Activated naive CD8-positive, alpha-beta T cell treated with anti-CD3 and anti-CD28 coated beads, Interleukin-2, amount 10 ng/mL, durations not matched to agents 7 days and 5 days (primary cell): Measurements from ENCODE around the gene OR52W1. TPM values are rescaled to one million over a fixed set of nuclear protein-coding genes. Genes with fewer than 3 reads are reported as not detected.

ENCODE experiments used
- ATAC-seq: fragments of 150-1000 bp; cut with Tn5 transposase; one replicate; pipeline ENCODE4 v1.10.0; 2021; ENCODE audit warnings: low read depth, moderate library complexity
- POLR2A ChIA-PET: fragments of 350-600 bp; sonication (Branson Sonifier 250); formaldehyde crosslinking; loops from one replicate; lab custom pipeline; 2021; ENCODE audit warnings: antibody characterized with exemption; lab: Charles Lee
- DNase-seq: peaks from one replicate; pipeline ENCODE4 v3.0.0; 2021
- H3K27ac Mint-ChIP-seq: one replicate; pipeline ENCODE4 v1.8.0; 2022; ENCODE audit warnings: mild to moderate bottlenecking, mixed read lengths
- H3K27me3 Mint-ChIP-seq: one replicate; pipeline ENCODE4 v1.8.0; 2022; ENCODE audit warnings: mild to moderate bottlenecking, moderate library complexity, mixed read lengths
- H3K36me3 Mint-ChIP-seq: one replicate; pipeline ENCODE4 v1.8.0; 2021; ENCODE audit warnings: mild to moderate bottlenecking, mixed read lengths
- H3K4me1 Mint-ChIP-seq: one replicate; pipeline ENCODE4 v1.8.0; 2021; ENCODE audit warnings: mixed read lengths
- H3K4me3 Mint-ChIP-seq: one replicate; pipeline ENCODE4 v1.8.0; 2022; ENCODE audit warnings: mild to moderate bottlenecking, moderate library complexity, mixed read lengths
- H3K9me3 Mint-ChIP-seq: one replicate; pipeline ENCODE4 v1.8.0; 2021; ENCODE audit warnings: mixed read lengths
- total RNA-seq, 2 experiments: library from RNA; stranded (reverse); gene quantifications; one replicate each; pipeline ENCODE4 v1.2.3, GENCODE V29; 2021

OR52W1 gene
- total RNA-seq, 2 experiments from 2014 or later, result not detected

DNA sequence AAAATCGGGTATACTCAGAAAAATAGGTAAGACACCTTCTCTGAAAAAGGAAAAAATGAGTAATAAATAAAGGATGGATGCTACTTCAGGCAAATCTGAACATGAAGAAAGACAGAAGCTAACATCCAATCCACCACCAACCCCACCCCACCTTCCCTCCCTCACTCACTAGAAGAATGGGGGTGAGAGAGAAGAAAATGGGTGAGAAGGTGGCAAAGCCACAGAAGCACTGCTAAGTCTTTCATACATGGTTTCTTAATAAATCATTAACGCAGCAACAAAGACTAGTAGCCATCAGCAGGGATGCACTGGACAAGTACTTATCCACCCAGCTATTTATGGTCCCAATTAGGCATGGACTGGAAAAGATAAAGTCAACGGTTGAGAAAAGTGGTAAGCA lies 29.5 kb downstream of the OR52W1 start:
- Mint-ChIP-seq H3K4me3 (no peak overlapping the region), H3K27ac (no peak overlapping the region), H3K4me1 (peaks cover 32% of the 10 kb centered on the region), H3K36me3 (peaks cover 15% of the 10 kb centered on the region), H3K9me3 (no peaks in the 10 kb centered on the region), H3K27me3 (no peaks in the 10 kb centered on the region)
- POLR2A ChIA-PET, result no interaction called here
- ATAC-seq (no peak), DNase-seq (no peak)

DNA sequence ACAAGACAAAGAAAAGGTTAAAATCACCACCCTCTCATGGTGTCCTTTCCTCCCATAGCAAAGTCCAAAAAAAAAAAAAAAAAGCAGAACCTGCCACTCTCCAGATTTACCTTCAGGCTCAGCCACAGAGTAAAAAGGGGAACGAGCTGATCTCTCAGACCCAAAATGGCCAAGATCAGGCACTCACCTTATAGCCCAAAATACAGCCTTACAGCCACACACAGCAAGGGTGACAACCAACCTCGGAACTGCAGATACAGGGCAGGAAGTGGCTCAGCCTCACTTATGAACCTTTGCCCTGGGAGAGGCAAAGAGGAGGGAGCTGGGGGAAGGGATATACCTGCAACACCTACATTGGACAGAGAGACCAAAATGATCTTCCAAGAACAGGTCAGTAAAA lies 30.9 kb downstream of the OR52W1 start:
- no peaks in the 10 kb centered on the region for H3K9me3 Mint-ChIP-seq
- no peaks in the 10 kb centered on the region for H3K27me3 Mint-ChIP-seq
- H3K27ac Mint-ChIP-seq, result peak overlapping the region; percentile 66
- ATAC-seq (peak; percentile 13), DNase-seq (no peak)
- peaks cover 36% of the 10 kb centered on the region for H3K4me1 Mint-ChIP-seq
- POLR2A ChIA-PET, result interaction anchor here (0.7 to 1.4 kb wide), 7 partner anchors 18 to 1408 kb away, joined by 3 to 5 read pairs (median 4); partner anchors contain the start of genes CAVIN3 and TRIM22
- H3K4me3 Mint-ChIP-seq, result peak overlapping the region; percentile 69
- H3K36me3 Mint-ChIP-seq, result peaks cover 18% of the 10 kb centered on the region

DNA sequence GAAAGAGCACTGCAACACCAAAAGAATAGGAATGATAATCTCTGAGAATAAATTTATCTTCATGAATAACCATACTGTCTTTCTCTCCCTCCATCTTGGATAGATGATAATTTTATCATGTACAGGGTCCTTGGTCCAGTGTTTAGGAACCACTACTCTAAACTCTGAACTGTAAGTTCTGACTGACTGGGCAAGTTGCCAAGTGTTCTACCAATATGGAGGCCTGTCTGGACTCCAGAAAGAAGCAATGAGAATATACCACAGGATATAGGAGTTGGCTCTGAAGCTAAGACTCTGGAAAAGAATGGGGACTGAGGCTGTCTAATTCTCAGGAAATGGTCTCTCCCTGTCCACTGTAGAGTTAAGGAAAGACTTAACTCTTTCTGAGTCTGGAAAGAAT lies 33.9 kb downstream of the OR52W1 start:
- DNase-seq (no peak), ATAC-seq (no peak)
- POLR2A ChIA-PET, result no interaction called here
- Mint-ChIP-seq H3K4me1 (peaks cover 28% of the 10 kb centered on the region), H3K4me3 (peak overlapping the region; percentile 16), H3K36me3 (peaks cover 13% of the 10 kb centered on the region), H3K27me3 (no peaks in the 10 kb centered on the region), H3K27ac (no peak overlapping the region), H3K9me3 (no peaks in the 10 kb centered on the region)

DNA sequence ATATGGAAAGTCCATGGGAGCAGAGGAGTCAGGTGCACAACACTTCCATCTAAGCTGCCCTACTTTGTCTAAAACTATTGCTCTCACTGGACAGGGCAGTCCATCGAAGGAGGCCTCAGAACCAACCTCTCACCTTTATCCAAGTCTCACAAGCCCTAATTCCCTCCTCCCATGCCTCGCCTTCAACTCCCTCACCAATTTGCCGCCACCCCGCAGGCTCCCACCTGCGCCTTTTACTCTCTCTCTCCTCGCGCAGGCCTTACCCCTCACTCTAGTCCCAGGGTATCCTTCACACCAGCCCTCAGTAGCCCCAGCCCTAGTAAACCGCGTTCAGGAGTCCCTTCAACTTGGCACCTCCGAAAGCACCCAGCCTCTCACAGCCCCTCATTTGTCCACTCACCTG lies 35.0 kb downstream of the OR52W1 start:
- DNase-seq, result no peak
- peaks cover 28% of the 10 kb centered on the region for H3K4me1 Mint-ChIP-seq

DNA sequence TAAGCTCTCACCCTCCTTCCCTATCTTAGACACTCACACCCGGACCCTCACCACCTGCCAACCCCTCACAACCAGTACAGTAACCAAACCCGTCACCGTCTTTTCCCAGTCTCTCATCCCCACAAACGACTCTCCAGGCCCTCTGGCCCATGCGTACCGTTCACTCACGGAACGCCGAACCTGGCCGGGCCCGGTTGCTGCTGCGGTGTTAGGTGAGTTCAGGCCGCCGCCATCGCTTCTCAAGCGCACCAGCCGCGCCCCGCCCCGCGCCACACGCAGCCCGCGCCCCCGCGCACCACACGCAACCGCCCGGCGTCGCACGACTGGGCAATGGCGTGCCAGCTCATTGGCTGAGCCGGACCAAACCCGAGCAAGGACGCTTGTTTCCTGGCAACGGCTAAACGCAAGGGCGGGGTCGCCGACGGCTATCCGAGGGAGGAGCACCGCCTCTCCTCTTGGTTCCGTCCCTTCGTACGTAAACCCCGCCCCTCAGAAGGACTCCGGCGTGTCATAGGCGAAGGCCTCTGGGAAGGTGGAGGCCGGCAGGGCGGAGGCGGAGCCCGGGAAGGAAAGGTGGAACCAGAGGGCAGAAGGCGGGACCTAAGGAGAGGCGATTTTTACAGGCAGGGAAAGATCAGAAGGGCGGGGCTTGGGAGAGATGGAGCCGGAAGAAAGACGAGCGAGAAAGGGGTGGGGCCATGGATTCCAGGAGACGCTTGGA lies 35.5 kb downstream of the OR52W1 start, which contains the start of gene FHIP1B:
Gene FHIP1B (minus strand): TSS at position 250 of the 721 bp plus-strand sequence. CDS start 10,120 bp downstream, outside the sequence.
- POLR2A ChIA-PET, result interaction anchor here (0.6 to 2.5 kb wide), 8 partner anchors 19 to 508 kb away, joined by 3 to 8 read pairs (median 5); partner anchors contain the start of genes ARFIP2, SMPD1 and TIMM10B
- peak; percentile 98 for DNase-seq
- Mint-ChIP-seq H3K4me3 (peak within 1 kb of the TSS; percentile 99), H3K4me1 (peaks cover 24% of the 10 kb centered on the region), H3K27me3 (no peaks in the 10 kb centered on the region), H3K36me3 (peaks cover 6% of the 10 kb centered on the region), H3K9me3 (no peaks in the 10 kb centered on the region), H3K27ac (peak within 1 kb of the TSS; percentile 97)
- ATAC-seq, result peak; percentile 91

More for the DNA sequence above, 35.0 kb downstream of the OR52W1 start:
- peak overlapping the region; percentile 99 for H3K4me3 Mint-ChIP-seq
- no peak for ATAC-seq
- POLR2A ChIA-PET, result interaction anchor here (0.6 to 1.5 kb wide), 3 partner anchors 18 to 509 kb away, joined by 3 to 5 read pairs (median 4); no protein-coding TSS in a partner anchor
- H3K27ac Mint-ChIP-seq, result peak overlapping the region; percentile 97
- no peaks in the 10 kb centered on the region for H3K9me3 Mint-ChIP-seq
- no peaks in the 10 kb centered on the region for H3K27me3 Mint-ChIP-seq
- peaks cover 10% of the 10 kb centered on the region for H3K36me3 Mint-ChIP-seq

DNA sequence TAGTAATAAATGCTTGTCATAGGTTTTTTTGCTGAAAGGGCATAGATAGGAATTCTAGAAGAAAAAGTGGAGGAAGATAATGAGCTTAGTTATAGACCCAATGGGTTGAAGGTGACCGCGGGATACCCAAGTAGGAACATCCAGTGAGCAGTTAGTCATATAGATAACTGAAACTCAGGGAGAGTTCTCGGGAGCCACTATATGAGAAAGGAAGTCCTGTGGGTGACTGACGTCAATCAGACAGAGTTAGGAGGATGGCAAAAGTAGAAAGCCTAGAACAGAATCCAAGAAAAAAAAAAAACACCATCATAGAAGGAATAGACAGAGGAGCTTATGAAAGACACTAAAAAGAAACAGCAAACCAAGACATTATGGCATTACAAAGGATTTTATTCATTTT lies 38.2 kb downstream of the OR52W1 start:
- Mint-ChIP-seq H3K4me1 (peaks cover 8% of the 10 kb centered on the region), H3K9me3 (no peaks in the 10 kb centered on the region), H3K4me3 (no peak overlapping the region), H3K27me3 (no peaks in the 10 kb centered on the region), H3K36me3 (peaks cover 2% of the 10 kb centered on the region), H3K27ac (no peak overlapping the region)
- ATAC-seq (no peak), DNase-seq (no peak)
- POLR2A ChIA-PET, result no interaction called here

DNA sequence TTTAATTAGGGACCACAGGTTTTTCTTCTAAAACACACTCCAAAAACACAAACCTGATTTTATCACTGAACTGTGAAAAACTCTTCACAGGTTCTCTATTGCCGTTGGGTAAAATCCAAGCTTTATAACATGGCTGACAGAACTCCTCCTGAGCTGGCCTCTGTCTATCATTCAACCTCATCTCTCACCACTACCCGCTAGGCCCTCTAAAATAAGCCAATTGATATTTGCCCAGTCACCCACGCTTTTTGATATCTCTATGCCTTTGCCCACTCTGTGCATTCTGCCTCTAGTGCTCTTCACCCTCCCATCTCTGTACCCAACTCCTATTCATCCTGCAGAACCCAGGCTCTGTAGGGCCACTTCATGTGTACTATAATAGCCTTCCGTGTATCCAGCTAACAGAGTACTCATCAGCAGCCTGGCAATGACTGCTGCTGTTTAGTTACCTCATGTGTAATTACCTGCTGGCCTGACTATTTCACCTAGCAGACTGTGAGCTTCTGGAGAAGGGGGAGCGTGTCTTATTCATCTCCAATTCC lies 38.8 kb downstream of the OR52W1 start:
- POLR2A ChIA-PET, result no interaction called here

DNA sequence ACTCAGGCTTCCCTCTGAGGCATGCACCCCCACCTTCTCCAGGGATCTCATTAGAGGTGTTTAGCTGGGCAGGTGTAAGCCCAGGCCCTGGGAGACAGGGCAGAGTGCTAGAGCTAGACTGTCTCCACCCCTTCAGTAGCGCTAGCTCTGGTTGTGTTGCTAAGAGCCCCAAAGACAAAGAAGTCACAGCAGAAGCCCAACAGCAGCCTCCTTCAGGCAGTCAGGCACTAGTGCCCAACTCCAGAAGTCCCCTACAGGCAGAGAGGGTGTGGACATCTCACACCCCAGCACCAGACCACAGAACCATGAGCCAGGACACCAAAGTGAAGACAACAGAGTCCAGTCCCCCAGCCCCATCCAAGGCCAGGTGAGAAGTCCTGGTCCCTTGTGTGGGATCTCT lies 39.9 kb downstream of the OR52W1 start, which contains the start of gene CNGA4:
Gene CNGA4 (plus strand): TSS at position 188 of the 400 bp plus-strand sequence. CDS start 118 bp downstream, at position 306.
- peaks cover 7% of the 10 kb centered on the region for H3K4me1 Mint-ChIP-seq
- no peaks in the 10 kb centered on the region for H3K27me3 Mint-ChIP-seq
- POLR2A ChIA-PET, result interaction anchor here (0.6 kb wide), 1 partner anchor 1524 kb away, joined by 4 read pairs; no protein-coding TSS in a partner anchor
- no peak for ATAC-seq
- DNase-seq, result no peak
- no peak within 1 kb of the TSS for H3K27ac Mint-ChIP-seq
- H3K4me3 Mint-ChIP-seq, result no peak within 1 kb of the TSS
- peaks cover 2% of the 10 kb centered on the region for H3K36me3 Mint-ChIP-seq
- H3K9me3 Mint-ChIP-seq, result no peaks in the 10 kb centered on the region

More for the DNA sequence above, 38.8 kb downstream of the OR52W1 start:
- Mint-ChIP-seq H3K27ac (no peak overlapping the region), H3K27me3 (no peaks in the 10 kb centered on the region), H3K36me3 (peaks cover 2% of the 10 kb centered on the region), H3K4me1 (peaks cover 8% of the 10 kb centered on the region), H3K9me3 (no peaks in the 10 kb centered on the region), H3K4me3 (no peak overlapping the region)
- DNase-seq, result no peak
- no peak for ATAC-seq

DNA sequence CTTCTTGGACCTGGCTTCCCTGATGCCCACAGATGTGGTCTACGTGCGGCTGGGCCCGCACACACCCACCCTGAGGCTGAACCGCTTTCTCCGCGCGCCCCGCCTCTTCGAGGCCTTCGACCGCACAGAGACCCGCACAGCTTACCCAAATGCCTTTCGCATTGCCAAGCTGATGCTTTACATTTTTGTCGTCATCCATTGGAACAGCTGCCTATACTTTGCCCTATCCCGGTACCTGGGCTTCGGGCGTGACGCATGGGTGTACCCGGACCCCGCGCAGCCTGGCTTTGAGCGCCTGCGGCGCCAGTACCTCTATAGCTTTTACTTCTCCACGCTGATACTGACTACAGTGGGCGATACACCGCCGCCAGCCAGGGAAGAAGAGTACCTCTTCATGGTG lies 41.1 kb downstream of the OR52W1 start:
- H3K27me3 Mint-ChIP-seq, result peaks cover under 1% of the 10 kb centered on the region
- H3K9me3 Mint-ChIP-seq, result no peaks in the 10 kb centered on the region
- DNase-seq (no peak), ATAC-seq (no peak)
- no peaks in the 10 kb centered on the region for H3K36me3 Mint-ChIP-seq
- POLR2A ChIA-PET, result no interaction called here
- H3K4me3 Mint-ChIP-seq, result no peak overlapping the region
- no peak overlapping the region for H3K27ac Mint-ChIP-seq
- peaks cover 3% of the 10 kb centered on the region for H3K4me1 Mint-ChIP-seq

DNA sequence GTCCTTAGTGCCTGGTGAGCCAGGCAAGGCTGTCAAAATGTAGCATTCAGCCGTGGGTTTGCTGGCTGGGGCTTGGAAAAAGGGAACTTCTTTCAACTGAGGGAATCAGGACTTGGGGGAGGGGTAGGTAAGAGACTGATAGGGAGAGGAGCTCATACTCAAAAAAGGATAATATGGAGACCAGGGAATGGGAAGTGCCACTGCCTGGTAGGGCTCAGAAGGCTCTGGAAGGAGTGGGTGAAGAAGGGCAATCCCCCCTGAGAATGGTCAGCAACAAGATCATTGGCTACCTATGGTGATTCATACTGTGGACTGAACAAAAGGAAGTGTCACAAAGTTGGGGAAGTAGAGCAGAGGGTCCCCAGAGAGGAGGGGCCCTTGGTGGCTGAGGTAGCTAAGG lies 41.8 kb downstream of the OR52W1 start:
- Mint-ChIP-seq H3K9me3 (no peaks in the 10 kb centered on the region), H3K36me3 (no peaks in the 10 kb centered on the region), H3K27me3 (peaks cover 3% of the 10 kb centered on the region), H3K27ac (no peak overlapping the region), H3K4me1 (no peaks in the 10 kb centered on the region), H3K4me3 (no peak overlapping the region)
- ATAC-seq (no peak), DNase-seq (no peak)
- POLR2A ChIA-PET, result no interaction called here

DNA sequence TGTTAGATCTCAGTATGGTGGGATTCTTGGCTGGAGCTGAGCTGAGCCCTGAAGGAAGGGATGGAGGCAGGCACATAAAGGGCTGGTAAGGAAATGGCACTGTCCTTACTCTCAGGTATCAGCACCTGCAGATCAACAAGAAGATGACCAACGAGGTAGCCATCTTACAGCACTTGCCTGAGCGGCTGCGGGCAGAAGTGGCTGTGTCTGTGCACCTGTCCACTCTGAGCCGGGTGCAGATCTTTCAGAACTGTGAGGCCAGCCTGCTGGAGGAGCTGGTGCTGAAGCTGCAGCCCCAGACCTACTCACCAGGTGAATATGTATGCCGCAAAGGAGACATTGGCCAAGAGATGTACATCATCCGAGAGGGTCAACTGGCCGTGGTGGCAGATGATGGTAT lies 42.3 kb downstream of the OR52W1 start:
- Mint-ChIP-seq H3K36me3 (no peaks in the 10 kb centered on the region), H3K27me3 (peaks cover 3% of the 10 kb centered on the region), H3K27ac (no peak overlapping the region), H3K9me3 (no peaks in the 10 kb centered on the region), H3K4me1 (no peaks in the 10 kb centered on the region), H3K4me3 (no peak overlapping the region)
- no peak for ATAC-seq
- POLR2A ChIA-PET, result no interaction called here
- DNase-seq, result no peak

DNA sequence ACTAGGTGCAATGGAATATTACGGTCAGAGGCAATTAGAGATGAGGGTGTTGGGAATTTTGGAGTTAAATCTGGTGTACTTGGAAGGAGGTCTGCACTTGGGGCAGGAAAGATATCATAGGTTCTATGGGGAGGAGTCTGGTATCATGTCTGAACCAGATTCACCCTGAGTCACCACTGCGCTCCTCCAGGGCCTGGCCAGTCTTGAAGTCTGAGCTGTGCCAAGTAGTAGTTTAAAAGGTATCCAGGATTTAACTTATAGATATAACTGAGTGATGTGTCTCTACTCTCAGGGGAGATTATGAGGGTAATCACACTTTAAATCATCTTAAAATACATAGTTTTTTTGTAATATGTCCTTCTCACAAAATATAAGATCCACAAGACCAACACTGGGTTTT lies 46.5 kb downstream of the OR52W1 start:
- DNase-seq (no peak), ATAC-seq (no peak)
- Mint-ChIP-seq H3K4me3 (no peak overlapping the region), H3K36me3 (no peaks in the 10 kb centered on the region), H3K27ac (peak overlapping the region; percentile 35), H3K27me3 (peaks cover 12% of the 10 kb centered on the region), H3K9me3 (no peaks in the 10 kb centered on the region), H3K4me1 (no peaks in the 10 kb centered on the region)
- POLR2A ChIA-PET, result no interaction called here

DNA sequence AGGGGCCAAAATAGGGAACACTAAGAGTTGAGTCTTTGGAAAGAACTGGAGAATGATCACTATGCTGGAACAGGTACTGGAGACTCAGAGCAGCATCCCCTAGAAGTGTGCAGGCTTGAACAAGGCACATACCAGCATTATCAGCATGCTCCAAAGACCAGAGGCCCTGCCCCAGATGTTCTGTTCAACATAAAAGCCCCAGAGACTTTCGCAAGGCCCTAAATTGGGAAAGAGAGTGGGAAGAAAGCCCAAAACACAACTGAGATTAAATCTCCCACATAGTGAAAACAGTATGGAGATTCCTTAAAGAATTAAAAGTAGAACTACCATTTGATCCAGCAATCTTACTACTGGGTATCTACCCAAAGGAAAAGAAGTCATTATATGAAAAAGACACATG lies 49.2 kb downstream of the OR52W1 start:
- no peaks in the 10 kb centered on the region for H3K4me1 Mint-ChIP-seq
- H3K9me3 Mint-ChIP-seq, result no peaks in the 10 kb centered on the region
- no peak overlapping the region for H3K27ac Mint-ChIP-seq
- DNase-seq (no peak), ATAC-seq (no peak)
- POLR2A ChIA-PET, result no interaction called here
- no peak overlapping the region for H3K4me3 Mint-ChIP-seq
- H3K27me3 Mint-ChIP-seq, result peaks cover 12% of the 10 kb centered on the region
- H3K36me3 Mint-ChIP-seq, result no peaks in the 10 kb centered on the region
